ENCODE measurements around the gene DMD.

DNA sequence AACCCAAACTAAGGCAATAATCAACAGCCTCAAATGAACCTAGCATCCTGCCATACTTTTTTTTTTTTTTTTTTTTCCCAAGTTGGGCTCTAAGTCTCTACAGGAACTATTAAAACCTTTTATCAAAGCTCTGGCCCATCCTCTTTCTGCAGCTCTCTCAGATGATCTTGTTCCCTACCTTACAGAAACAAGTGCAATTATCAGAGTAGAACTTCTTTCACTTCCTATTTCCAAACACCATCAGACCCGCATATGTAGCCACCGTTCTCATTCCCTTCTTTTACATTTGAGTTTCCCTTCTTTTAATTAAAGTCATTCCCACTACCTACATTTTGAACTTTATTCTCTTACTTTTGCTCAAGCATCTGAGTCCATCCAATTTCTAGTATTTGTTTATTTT lies 690.6 kb downstream of the DMD start:
- TF ChIP-seq POLR2AphosphoS5 (IDR thresholded peaks at IDR 0.05; ENCODE audit: low read depth, low read length): no peak
- no peak for TF ChIP-seq SIN3A (IDR thresholded peaks at IDR 0.05; ENCODE audit: borderline replicate concordance, insufficient read depth, low read length)
- no peak for TF ChIP-seq REST (IDR thresholded peaks at IDR 0.05; ENCODE audit: insufficient read depth in 1 of 2, low read depth in 2 of 2, low read length in 2 of 2)
